H1 (cell line): Measurements from ENCODE around the gene SHISA6. TPM values are rescaled to one million over a fixed set of nuclear protein-coding genes. Genes with fewer than 3 reads are reported as not detected.
A peak's percentile ranks its signal among the peaks of the same experiment; 100 is the strongest.

ENCODE experiments used
- CEBPB ChIP-seq: IDR thresholded peaks from 2 replicates; pipeline ENCODE4 v1.6.1; 2012; ENCODE audit warnings: low read depth, low read length
- RAD21 ChIP-seq, 2 experiments: IDR thresholded peaks in 1 of 2; conservative IDR thresholded peaks in 1 of 2; 2 replicates each; pipeline ENCODE4 v1.6.1; 2011; ENCODE audit warnings: low read depth in 2 of 2, low read length in 2 of 2, improper control_type of control experiment in 1 of 2, inconsistent platforms in 1 of 2, mild to moderate bottlenecking in 1 of 2, moderate library complexity in 1 of 2
- RFX5 ChIP-seq: IDR thresholded peaks from 2 replicates; pipeline ENCODE4 v1.6.1; 2011; ENCODE audit warnings: low read depth, low read length, improper control_type of control experiment, borderline replicate concordance
- polyA plus RNA-seq, 7 experiments: library from polyadenylated mRNA; depleted of rRNA in 3 of 7; stranded (reverse) in 5 of 7; unstranded in 2 of 7; fragments of >200 nt in 5 of 7; fragments of 200-250 nt in 2 of 7; gene quantifications; 1 replicate in 5 of 7; 2 replicates in 1 of 7; 4 replicates in 1 of 7; pipeline versions ENCODE4 v1.2.1 to v1.2.3, GENCODE V29; 2011 to 2013; ENCODE audit warnings: missing spikeins in 2 of 7, mixed read lengths in 2 of 7
- total RNA-seq: library from RNA; stranded (reverse); fragmentation: NEBNext Ultra II Directional; extraction: Animal tissue kit (Norgen Biotek cat#: 25700); gene quantifications from 2 replicates; pipeline ENCODE4 v1.2.1, GENCODE V29; 2021
- TF ChIP-seq, protein P1 (sequence below), 3 experiments: IDR thresholded peaks; 1 replicate in 2 of 3; 2 replicates in 1 of 3; pipeline versions ENCODE4 v1.5.1 to v1.6.1; 2011; ENCODE audit warnings: low read length in 3 of 3, mild to moderate bottlenecking in 3 of 3, inconsistent platforms in 2 of 3, low read depth in 1 of 3, moderate library complexity in 1 of 3; ENCODE audit not compliant: insufficient read depth in 1 of 3; ENCODE audit errors: control extremely low read depth in 1 of 3

SHISA6 gene
- total and polyA plus RNA-seq, 2 of the 8 experiments (the other 6 are each of a cell fraction or from before 2014, with no cell fraction given), result 2.9 to 4.8 TPM

GRCh38 chr17:11296994-11297393 lies 56.0 kb downstream of the SHISA6 start (continued):
- TF ChIP-seq, protein P1, sequence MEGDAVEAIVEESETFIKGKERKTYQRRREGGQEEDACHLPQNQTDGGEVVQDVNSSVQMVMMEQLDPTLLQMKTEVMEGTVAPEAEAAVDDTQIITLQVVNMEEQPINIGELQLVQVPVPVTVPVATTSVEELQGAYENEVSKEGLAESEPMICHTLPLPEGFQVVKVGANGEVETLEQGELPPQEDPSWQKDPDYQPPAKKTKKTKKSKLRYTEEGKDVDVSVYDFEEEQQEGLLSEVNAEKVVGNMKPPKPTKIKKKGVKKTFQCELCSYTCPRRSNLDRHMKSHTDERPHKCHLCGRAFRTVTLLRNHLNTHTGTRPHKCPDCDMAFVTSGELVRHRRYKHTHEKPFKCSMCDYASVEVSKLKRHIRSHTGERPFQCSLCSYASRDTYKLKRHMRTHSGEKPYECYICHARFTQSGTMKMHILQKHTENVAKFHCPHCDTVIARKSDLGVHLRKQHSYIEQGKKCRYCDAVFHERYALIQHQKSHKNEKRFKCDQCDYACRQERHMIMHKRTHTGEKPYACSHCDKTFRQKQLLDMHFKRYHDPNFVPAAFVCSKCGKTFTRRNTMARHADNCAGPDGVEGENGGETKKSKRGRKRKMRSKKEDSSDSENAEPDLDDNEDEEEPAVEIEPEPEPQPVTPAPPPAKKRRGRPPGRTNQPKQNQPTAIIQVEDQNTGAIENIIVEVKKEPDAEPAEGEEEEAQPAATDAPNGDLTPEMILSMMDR (IDR thresholded peaks at IDR 0.05; ENCODE audit: control extremely low read depth in 1 of 3, insufficient read depth in 1 of 3, low read depth in 1 of 3, low read length in 3 of 3), result peak in 2 of 3 experiments; percentile 45 to 66; a peak in 3 of 4 replicates
- TF ChIP-seq RAD21 (IDR thresholded peaks at IDR 0.05 in 1 of 2, conservative IDR thresholded peaks at IDR 0.05 in 1 of 2; ENCODE audit: low read depth in 2 of 2, low read length in 2 of 2) (peak; percentile 62 to 72), RFX5 (no peak), CEBPB (no peak)
